OCI-LY1 (cell line): Measurements from ENCODE around the gene NOXO1.
A peak's percentile ranks its signal among the peaks of the same experiment; 100 is the strongest.
"Not testable (repeated sequence)": the region's sequence is repeated elsewhere in the genome, so short reads cannot be mapped to it uniquely, and the experiment has no call there.

ENCODE experiments used
- H2AFZ ChIP-seq: fragments of 200-600 bp; sonication (generic), shearing (Covaris generic); 2 replicates; pipeline ENCODE4 v1.6.0; 2014; ENCODE audit warnings: antibody characterized with exemption, mild to moderate bottlenecking, low read length
- H3F3A ChIP-seq: fragments of 200-600 bp; sonication (generic), shearing (Covaris generic); 2 replicates; pipeline ENCODE4 v1.6.0; 2014; ENCODE audit warnings: mild to moderate bottlenecking, antibody characterized with exemption, low read length, moderate library complexity; ENCODE audit not compliant: insufficient read depth
- H3K27ac ChIP-seq: fragments of 200-600 bp; sonication (generic); 2 replicates; pipeline ENCODE4 v1.5.1; 2014; ENCODE audit warnings: low read length, mixed run types, mild to moderate bottlenecking, low read depth; ENCODE audit not compliant: poor library complexity, severe bottlenecking
- H3K27me3 ChIP-seq: fragments of 200-600 bp; sonication (generic); 2 replicates; pipeline ENCODE4 v1.6.0; 2014; ENCODE audit warnings: antibody characterized with exemption, mild to moderate bottlenecking, low read length, moderate library complexity; ENCODE audit not compliant: insufficient read depth
- H3K36me3 ChIP-seq: fragments of 200-600 bp; sonication (generic); 2 replicates; pipeline ENCODE4 v1.6.1; 2014; ENCODE audit warnings: mild to moderate bottlenecking, antibody characterized with exemption, low read length, moderate library complexity, mixed read lengths; ENCODE audit not compliant: insufficient read depth
- H3K4me1 ChIP-seq: fragments of 200-600 bp; sonication (generic); 2 replicates; pipeline ENCODE4 v1.5.1; 2014; ENCODE audit warnings: mild to moderate bottlenecking, low read length, moderate library complexity; ENCODE audit not compliant: insufficient read depth, severe bottlenecking
- H3K4me2 ChIP-seq: fragments of 200-600 bp; sonication (generic), shearing (Covaris generic); 2 replicates; pipeline ENCODE4 v1.6.1; 2014; ENCODE audit warnings: low read length
- H3K4me3 ChIP-seq: fragments of 200-600 bp; sonication (generic); 2 replicates; pipeline ENCODE4 v1.5.1; 2014; ENCODE audit warnings: low read length, low read depth, mild to moderate bottlenecking, mixed read lengths; ENCODE audit not compliant: poor library complexity, severe bottlenecking
- H3K79me2 ChIP-seq: fragments of 200-600 bp; shearing (Covaris generic); 2 replicates; pipeline ENCODE4 v1.6.1; 2016; ENCODE audit warnings: mixed run types, low read length, mixed read lengths; ENCODE audit not compliant: insufficient read depth
- H3K9ac ChIP-seq: fragments of 200-600 bp; sonication (generic), shearing (Covaris generic); 2 replicates; pipeline ENCODE4 v1.6.1; 2014; ENCODE audit warnings: mild to moderate bottlenecking, low read length, mixed read lengths
- H3K9me2 ChIP-seq: fragments of 200-600 bp; sonication (generic), shearing (Covaris generic); 2 replicates; pipeline ENCODE4 v1.6.1; 2014; ENCODE audit warnings: low read depth, mild to moderate bottlenecking, low read length, mixed read lengths
- H3K9me3 ChIP-seq: fragments of 200-600 bp; shearing (Covaris generic); 2 replicates; pipeline ENCODE4 v1.6.1; 2014; ENCODE audit warnings: low read length, mixed read lengths
- H4K20me1 ChIP-seq: fragments of 200-600 bp; sonication (generic), shearing (Covaris generic); 2 replicates; pipeline ENCODE4 v1.6.0; 2016; ENCODE audit warnings: mild to moderate bottlenecking, low read length; ENCODE audit not compliant: insufficient read depth
- EZH2 ChIP-seq: fragments of 200-600 bp; sonication (generic), shearing (Covaris generic); IDR thresholded peaks from 2 replicates; pipeline ENCODE4 v1.8.0; 2017; ENCODE audit warnings: borderline replicate concordance, mixed run types, mild to moderate bottlenecking, antibody characterized with exemption, low read length, moderate library complexity, mixed read lengths
- TF ChIP-seq, protein P1 (sequence below): fragments of 200-600 bp; sonication (generic), shearing (Covaris generic); IDR thresholded peaks from 2 replicates; pipeline ENCODE4 v1.5.1; 2017; ENCODE audit warnings: mild to moderate bottlenecking, antibody characterized with exemption, low read length, moderate library complexity, mixed read lengths

NOXO1 gene

DNA sequence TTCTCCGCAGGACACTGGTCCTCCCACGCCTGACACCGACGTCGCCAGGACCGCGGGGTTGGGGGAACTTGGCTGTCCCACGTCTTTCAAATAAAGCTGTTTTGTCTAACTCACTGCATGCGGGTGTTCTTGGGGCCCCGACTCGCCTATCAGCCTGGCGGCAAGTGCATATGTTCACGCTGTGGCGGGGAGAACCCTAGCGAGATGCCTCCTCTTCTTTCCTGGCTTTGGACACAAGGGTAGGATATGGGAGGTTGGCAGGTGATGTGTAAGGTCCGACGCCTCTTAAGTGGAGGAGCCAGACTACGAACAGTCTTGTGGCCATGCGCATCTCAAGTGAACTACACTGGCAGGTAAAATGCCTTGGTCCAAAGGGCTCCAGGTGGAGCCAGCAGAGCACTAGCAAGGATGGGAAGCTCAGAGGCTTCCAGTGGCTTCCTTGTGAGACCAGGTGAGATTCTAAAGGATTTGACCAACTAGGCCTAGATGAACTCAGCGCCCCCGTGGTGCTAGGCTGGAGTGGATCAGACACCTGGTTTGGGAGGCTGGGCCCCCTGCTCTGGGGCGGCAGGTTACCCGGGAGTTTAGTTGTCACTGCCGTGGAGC, 15.8 kb downstream of the NOXO1 start:
- Histone ChIP-seq H4K20me1 (no peaks in the 10 kb centered on the region), H3K9me3 (no peaks in the 10 kb centered on the region), H2AFZ (no peak overlapping the region), H3K36me3 (peaks cover 35% of the 10 kb centered on the region), H3F3A (peaks cover 16% of the 10 kb centered on the region), H3K4me3 (peak overlapping the region; percentile 97), H3K9me2 (no peaks in the 10 kb centered on the region), H3K9ac (peak overlapping the region; percentile 88), H3K27me3 (no peaks in the 10 kb centered on the region), H3K27ac (peak overlapping the region; percentile 18), H3K4me1 (peaks cover 43% of the 10 kb centered on the region), H3K79me2 (peaks cover 21% of the 10 kb centered on the region), H3K4me2 (peak overlapping the region; percentile 72)
- no peak for TF ChIP-seq EZH2
- TF ChIP-seq, protein P1, sequence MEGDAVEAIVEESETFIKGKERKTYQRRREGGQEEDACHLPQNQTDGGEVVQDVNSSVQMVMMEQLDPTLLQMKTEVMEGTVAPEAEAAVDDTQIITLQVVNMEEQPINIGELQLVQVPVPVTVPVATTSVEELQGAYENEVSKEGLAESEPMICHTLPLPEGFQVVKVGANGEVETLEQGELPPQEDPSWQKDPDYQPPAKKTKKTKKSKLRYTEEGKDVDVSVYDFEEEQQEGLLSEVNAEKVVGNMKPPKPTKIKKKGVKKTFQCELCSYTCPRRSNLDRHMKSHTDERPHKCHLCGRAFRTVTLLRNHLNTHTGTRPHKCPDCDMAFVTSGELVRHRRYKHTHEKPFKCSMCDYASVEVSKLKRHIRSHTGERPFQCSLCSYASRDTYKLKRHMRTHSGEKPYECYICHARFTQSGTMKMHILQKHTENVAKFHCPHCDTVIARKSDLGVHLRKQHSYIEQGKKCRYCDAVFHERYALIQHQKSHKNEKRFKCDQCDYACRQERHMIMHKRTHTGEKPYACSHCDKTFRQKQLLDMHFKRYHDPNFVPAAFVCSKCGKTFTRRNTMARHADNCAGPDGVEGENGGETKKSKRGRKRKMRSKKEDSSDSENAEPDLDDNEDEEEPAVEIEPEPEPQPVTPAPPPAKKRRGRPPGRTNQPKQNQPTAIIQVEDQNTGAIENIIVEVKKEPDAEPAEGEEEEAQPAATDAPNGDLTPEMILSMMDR = no peak

DNA sequence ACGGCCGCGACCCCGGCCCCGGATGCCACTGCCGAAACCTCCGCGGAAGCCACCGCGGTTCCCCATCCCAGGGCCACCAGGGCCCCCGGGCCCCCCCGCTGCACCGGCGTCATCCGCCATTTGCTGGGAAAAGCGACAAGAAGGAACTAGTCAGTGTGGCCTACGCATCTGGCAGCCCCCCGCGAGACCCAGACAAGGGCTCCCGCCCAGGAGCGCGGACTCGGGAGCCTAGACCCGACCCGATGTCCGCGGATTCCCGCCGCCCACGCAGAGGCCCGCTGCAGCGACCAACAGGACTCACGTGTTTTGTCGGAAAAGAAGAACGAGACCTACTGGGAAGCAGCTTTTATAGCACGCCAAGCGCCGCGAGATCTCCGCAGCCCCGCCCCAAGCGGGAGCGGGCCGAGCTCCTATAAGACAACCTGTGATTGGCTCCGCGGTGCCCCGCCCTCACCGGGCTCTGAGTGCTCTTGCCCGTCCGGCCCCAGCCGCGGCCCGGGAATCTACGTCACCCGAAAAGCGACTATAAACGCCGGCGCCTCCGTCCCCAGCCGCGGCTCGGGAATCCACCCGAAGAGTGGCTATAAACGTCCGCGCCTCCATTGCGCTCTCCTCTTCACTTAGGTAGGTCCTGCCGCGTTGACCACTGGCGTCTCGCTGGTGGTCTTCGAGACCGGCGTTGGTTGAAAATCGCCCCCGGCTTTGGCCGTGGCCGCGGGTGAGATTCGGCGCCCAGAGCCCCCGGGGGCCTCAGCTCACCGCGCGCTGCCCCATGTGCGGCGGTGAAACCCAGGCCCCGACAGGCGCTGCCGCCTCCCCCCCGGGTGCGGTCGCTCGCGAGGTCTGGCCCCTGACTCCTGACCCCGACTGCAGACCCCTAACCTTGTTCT, 16.5 kb downstream of the NOXO1 start, which contains the start of gene RPS2:
TSS of gene RPS2 (minus strand) at position 321 of the 890 bp plus-strand sequence. CDS start at position 120, 201 bp downstream.
- Histone ChIP-seq H3K4me1 (peaks cover 42% of the 10 kb centered on the region), H3K4me3 (peak within 1 kb of the TSS; percentile 97), H3K9ac (peak within 1 kb of the TSS; percentile 99), H3K27me3 (no peaks in the 10 kb centered on the region), H3K27ac (peak within 1 kb of the TSS; percentile 84), H3K9me3 (no peaks in the 10 kb centered on the region), H4K20me1 (no peaks in the 10 kb centered on the region), H3K36me3 (peaks cover 35% of the 10 kb centered on the region), H3K4me2 (peak within 1 kb of the TSS; percentile 97), H2AFZ (no peak within 1 kb of the TSS), H3F3A (peaks cover 16% of the 10 kb centered on the region), H3K9me2 (no peaks in the 10 kb centered on the region), H3K79me2 (peaks cover 21% of the 10 kb centered on the region)
- TF ChIP-seq EZH2 = no peak

DNA sequence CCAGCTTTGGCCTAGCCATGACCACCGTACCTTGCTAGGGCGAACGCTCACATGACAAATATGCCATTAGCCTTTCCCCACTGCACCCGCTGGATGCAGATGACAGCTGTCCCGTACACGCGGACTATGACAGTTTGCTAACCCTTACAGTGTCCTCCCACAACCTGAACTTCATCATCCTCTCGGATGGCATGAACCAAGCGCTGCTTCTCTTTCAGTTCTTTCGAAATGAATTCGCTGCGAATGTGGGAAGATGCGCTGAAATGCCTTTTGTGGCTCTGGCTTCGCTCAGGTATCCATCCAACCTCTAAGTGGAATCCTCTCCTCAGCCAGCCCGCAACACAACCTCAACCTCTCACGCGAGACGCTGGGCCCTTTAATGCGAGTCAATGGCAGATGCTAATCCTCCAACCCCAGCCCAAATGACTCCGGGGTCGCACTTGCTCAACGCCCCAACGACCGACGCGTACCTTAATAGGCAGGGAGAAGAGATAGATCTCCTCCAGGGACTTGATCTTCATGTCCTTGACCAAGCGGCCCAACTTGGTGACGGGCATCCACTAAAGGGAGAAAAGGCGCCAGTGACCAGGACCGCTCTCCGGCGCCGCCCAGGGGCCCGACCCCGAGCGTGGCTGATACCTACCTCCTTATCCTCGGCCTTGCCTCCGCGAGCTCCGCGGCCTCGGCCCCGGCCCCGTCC, 17.3 kb downstream of the NOXO1 start:
- Histone ChIP-seq H3K9me2 (no peaks in the 10 kb centered on the region), H3K36me3 (peaks cover 35% of the 10 kb centered on the region), H3K9me3 (no peaks in the 10 kb centered on the region), H3K27ac (peak overlapping the region; percentile 84), H3K4me3 (peak overlapping the region; percentile 97), H4K20me1 (no peaks in the 10 kb centered on the region), H3F3A (peaks cover 16% of the 10 kb centered on the region), H3K4me2 (peak overlapping the region; percentile 97), H3K27me3 (no peaks in the 10 kb centered on the region), H3K9ac (peak overlapping the region; percentile 99), H3K4me1 (peaks cover 45% of the 10 kb centered on the region), H2AFZ (no peak overlapping the region), H3K79me2 (peaks cover 21% of the 10 kb centered on the region)
- no peak for TF ChIP-seq EZH2
- TF ChIP-seq, protein P1 = peak; percentile 29

DNA sequence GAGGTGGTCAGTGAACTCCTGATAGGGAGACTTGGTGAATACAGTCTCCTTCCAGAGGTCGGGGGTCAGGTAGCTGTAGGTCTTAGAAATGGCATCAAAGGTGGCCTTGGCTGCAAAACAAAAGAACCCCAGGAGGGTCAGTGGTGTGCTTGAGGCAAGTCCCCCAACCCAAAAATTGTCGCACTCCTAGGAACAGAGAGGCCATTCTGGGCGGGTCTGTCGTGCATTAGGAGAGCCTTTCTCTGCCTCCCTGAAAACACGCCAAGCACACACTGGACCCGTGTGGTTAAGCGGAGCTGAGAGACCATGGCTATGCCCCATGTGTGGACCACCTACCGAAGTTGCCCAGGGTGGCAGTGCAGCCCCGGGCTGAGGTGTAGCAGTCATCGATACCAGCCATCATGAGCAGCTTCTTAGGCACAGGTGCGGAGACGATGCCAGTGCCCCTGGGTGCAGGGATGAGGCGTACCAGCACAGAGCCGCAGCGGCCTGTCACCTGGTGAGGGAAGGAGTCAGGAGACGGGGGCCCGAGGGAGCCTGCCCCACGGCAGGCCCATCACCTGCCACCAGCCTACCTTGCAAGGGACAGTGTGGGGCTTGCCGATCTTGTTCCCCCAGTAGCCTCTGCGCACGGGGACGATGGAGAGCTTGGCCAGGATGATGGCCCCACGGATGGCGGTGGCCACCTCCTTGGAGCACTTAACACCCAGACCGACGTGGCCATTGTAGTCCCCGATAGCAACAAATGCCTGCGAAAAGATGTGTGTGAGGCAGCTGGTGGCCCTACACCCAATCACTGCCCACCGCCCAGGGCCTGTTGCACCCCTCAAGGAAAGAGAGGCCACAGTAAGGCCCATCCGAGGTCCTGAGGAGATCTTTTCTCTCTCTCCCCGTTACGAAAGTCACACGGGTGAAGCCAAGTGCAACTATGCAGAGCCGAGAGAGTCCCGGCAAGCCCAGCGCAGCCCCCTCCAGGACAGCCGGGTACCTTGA, 18.8 kb downstream of the NOXO1 start:
- H3K9ac ChIP-seq = peak overlapping the region; percentile 99

More for the DNA sequence above, 18.8 kb downstream of the NOXO1 start:
- Histone ChIP-seq H3K27ac (peak overlapping the region; percentile 84), H3K36me3 (peaks cover 35% of the 10 kb centered on the region), H3K4me3 (peak overlapping the region; percentile 97), H3K4me1 (peaks cover 46% of the 10 kb centered on the region), H3F3A (peaks cover 16% of the 10 kb centered on the region), H3K4me2 (peak overlapping the region; percentile 97), H3K79me2 (peaks cover 21% of the 10 kb centered on the region)
- not testable (repeated sequence) for H3K9me3 ChIP-seq, H4K20me1 ChIP-seq, H3K27me3 ChIP-seq, H2AFZ ChIP-seq, H3K9me2 ChIP-seq
